Measurements from ENCODE around the gene OR2L8. TPM values are rescaled to one million over a fixed set of nuclear protein-coding genes. Genes with fewer than 3 reads are reported as not detected.

The OR2L8 gene
- polyA plus RNA-seq, 1 experiment = not detected

DNA sequence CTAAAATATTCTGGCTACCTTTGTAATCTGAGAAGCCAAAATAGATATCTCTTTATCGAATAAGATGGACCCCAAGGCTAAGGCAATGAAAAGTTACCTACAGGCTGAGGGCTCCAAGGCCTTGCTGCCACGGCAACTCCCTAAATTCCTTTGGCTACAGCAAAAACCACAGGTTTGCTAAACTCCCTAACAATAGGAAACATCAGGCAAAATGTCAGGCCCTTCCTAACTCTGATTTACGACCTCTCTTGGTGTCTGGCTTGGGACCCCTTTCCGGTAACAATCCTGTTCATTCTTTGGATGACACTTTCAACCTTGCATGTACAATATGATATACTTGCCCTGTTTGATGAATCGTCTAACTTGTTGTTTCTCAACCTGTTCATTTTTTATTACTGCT, 39.9 kb upstream of the OR2L8 start:
- ChIA-PET CTCF (no interaction called here), POLR2A (no interaction called here)
- H3K4me3 ChIP-seq (ENCODE audit: low read depth, low read length) = no peak overlapping the region
- DNase-seq (ENCODE audit: low read depth, low spot score) = no peak
- no peaks in the 10 kb centered on the region for H3K27me3 ChIP-seq (ENCODE audit: control insufficient read depth, insufficient read depth, low read length)
- H3K27ac ChIP-seq (ENCODE audit: low read depth, low read length) = no peak overlapping the region
- TF ChIP-seq, protein P1, sequence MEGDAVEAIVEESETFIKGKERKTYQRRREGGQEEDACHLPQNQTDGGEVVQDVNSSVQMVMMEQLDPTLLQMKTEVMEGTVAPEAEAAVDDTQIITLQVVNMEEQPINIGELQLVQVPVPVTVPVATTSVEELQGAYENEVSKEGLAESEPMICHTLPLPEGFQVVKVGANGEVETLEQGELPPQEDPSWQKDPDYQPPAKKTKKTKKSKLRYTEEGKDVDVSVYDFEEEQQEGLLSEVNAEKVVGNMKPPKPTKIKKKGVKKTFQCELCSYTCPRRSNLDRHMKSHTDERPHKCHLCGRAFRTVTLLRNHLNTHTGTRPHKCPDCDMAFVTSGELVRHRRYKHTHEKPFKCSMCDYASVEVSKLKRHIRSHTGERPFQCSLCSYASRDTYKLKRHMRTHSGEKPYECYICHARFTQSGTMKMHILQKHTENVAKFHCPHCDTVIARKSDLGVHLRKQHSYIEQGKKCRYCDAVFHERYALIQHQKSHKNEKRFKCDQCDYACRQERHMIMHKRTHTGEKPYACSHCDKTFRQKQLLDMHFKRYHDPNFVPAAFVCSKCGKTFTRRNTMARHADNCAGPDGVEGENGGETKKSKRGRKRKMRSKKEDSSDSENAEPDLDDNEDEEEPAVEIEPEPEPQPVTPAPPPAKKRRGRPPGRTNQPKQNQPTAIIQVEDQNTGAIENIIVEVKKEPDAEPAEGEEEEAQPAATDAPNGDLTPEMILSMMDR (IDR thresholded peaks at IDR 0.05; ENCODE audit: low read depth, low read length) = no peak
- peaks cover 23% of the 10 kb centered on the region for H3K9me3 ChIP-seq (ENCODE audit: control insufficient read depth, insufficient read depth, low read length)

DNA sequence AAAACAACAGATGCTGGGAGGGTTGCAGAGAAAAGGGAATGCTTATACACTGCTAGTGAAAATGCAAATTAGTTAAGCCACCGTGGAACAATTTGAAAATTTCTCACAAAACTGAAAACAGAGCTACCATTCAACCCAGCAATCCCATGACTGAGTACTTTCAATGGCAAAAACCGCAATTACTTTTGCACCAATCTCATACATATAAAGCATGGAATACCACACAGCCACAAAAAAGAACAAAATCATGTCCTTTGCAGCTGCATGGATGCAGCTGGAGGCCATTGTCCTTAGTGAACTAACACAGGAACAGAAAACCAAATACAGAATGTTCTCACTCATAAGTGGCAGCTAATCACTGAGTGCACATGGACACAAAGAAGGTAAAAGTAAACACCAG, 34.9 kb upstream of the OR2L8 start:
- Histone ChIP-seq H3K27me3 (ENCODE audit: control insufficient read depth, insufficient read depth, low read length) (no peaks in the 10 kb centered on the region), H3K9me3 (ENCODE audit: control insufficient read depth, insufficient read depth, low read length) (peaks cover 15% of the 10 kb centered on the region), H3K27ac (ENCODE audit: low read depth, low read length) (no peak overlapping the region), H3K4me3 (ENCODE audit: low read depth, low read length) (no peak overlapping the region)
- POLR2A ChIA-PET = no interaction called here
- TF ChIP-seq, protein P1 (IDR thresholded peaks at IDR 0.05; ENCODE audit: low read depth, low read length) = no peak
- CTCF ChIA-PET = no interaction called here
- no peak for DNase-seq (ENCODE audit: low read depth, low spot score)

DNA sequence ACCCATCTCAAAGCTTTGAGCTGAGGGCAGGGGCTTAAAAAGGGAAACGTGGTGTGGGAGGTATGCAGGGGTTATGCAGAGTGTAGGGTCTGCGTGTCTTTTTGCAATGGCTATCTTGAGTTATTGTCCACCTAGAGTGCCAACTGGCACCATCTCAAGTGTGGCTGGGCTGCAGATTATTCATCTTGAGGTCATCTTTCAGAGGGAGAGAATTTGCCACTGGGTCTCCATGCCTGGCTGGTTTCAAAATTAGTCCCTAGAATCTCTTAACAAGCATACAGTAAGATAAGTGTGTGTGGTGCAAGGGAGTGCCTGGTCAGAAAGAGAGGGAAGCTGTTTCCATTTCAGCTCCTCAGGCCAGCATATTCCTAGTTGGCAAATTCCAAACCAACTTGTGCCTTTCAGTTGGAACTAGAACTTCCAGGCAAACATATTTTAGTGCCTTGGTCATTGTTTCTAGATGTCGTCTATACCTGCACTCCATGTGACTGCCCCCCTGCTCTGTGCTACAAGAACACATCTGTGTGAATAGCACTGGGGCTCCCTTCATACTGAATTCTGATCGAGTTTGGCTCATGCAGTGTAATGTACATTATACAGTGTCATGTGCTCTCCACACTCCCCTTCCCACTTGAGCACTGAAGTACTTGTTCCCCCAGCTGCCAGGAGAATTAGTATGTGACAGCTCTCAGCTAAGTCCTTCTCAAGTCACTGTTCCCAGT, 33.6 kb upstream of the OR2L8 start:
- ChIA-PET POLR2A (no interaction called here), CTCF (no interaction called here)
- Histone ChIP-seq H3K27me3 (ENCODE audit: control insufficient read depth, insufficient read depth, low read length) (no peaks in the 10 kb centered on the region), H3K4me3 (ENCODE audit: low read depth, low read length) (no peak overlapping the region), H3K27ac (ENCODE audit: low read depth, low read length) (no peak overlapping the region), H3K9me3 (ENCODE audit: control insufficient read depth, insufficient read depth, low read length) (peaks cover 15% of the 10 kb centered on the region)
- no peak for DNase-seq (ENCODE audit: low read depth, low spot score)
- TF ChIP-seq, protein P1 (IDR thresholded peaks at IDR 0.05; ENCODE audit: low read depth, low read length) = no peak

DNA sequence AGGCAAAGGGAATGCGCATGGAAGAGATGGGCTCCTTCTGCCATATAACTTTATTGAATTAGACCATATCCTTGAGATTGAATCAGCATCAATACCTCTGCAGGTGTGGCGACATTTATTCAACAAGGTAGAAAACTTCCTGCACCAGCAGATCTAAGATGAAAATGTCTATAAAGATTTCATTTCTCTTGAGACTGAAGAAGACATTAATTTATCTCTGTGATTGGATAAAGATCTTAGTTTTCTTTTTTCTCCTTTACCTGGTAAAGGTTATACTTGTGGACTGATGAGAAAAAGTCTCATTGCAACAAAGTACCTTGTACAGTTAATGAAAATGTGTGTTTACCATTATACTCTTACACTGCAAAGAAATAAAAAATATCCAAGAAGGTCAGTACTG, 28.7 kb upstream of the OR2L8 start, which contains the start of gene OR2T8:
OR2T8 (plus strand) TSS at position 301 of the 400 bp plus-strand sequence. CDS start 766 bp downstream, outside the sequence.
- Histone ChIP-seq H3K4me3 (ENCODE audit: low read depth, low read length) (no peak within 1 kb of the TSS), H3K27ac (ENCODE audit: low read depth, low read length) (no peak within 1 kb of the TSS), H3K27me3 (ENCODE audit: control insufficient read depth, insufficient read depth, low read length) (no peaks in the 10 kb centered on the region), H3K9me3 (ENCODE audit: control insufficient read depth, insufficient read depth, low read length) (peaks cover 10% of the 10 kb centered on the region; the same call in 1 of the 2 replicates)
- DNase-seq (ENCODE audit: low read depth, low spot score) = no peak
- TF ChIP-seq, protein P1 (IDR thresholded peaks at IDR 0.05; ENCODE audit: low read depth, low read length) = no peak
- ChIA-PET CTCF (no interaction called here), POLR2A (no interaction called here)

DNA sequence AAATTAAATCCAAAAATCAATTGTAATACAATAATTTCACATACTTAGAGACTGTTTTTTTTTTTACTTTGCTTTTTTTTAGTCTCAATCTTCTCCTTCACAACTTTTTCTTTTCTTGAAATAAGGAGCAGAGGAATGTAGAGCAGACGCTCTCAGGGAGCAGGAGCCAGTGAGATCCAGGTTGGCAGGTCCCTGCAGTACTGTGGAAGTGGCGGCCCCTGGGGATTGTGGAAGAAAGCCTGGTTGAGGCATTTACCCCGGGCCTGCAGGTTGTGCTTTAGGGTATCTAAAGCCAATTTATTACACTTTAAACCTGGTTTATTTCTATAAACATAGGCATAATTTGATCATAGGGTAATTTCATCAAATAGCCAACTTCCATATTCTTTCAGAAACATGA, 24.7 kb upstream of the OR2L8 start:
- no peak overlapping the region for H3K27ac ChIP-seq (ENCODE audit: low read depth, low read length)
- H3K27me3 ChIP-seq (ENCODE audit: control insufficient read depth, insufficient read depth, low read length) = no peaks in the 10 kb centered on the region
- H3K4me3 ChIP-seq (ENCODE audit: low read depth, low read length) = no peak overlapping the region
- DNase-seq (ENCODE audit: low read depth, low spot score) = no peak
- ChIA-PET POLR2A (no interaction called here), CTCF (no interaction called here)
- H3K9me3 ChIP-seq (ENCODE audit: control insufficient read depth, insufficient read depth, low read length) = peaks cover 6% of the 10 kb centered on the region
- TF ChIP-seq, protein P1 (IDR thresholded peaks at IDR 0.05; ENCODE audit: low read depth, low read length) = no peak

Measured in AG04450 (cell line).